Stimulated activated CD4-positive, alpha-beta T cell treated with anti-CD3 and anti-CD28 coated beads, Interleukin-15, amount 100 ng/mL, for 48 hours (primary cell): ENCODE data around the gene KRT33B.
"Not testable (repeated sequence)": the region's sequence is repeated elsewhere in the genome, so short reads cannot be mapped to it uniquely, and the experiment has no call there.

Experiments
- DNase-seq, 2 donors: peaks; one replicate each; pipeline ENCODE4 v3.0.0-alpha.2; 2020; ENCODE audit warnings: low read depth in 2 of 2

Gene KRT33B

GRCh38 chr17:41369713-41370112 lies at the start of gene KRT33B:
Gene KRT33B (minus strand): TSS chr17:41369813. CDS start chr17:41369750, 63 bp downstream.
- DNase-seq: no peak

- DNase-seq: no peak
Observed at GRCh38 chr17:41418116-41418860, 48.7 kb upstream of the KRT33B start.

- DNase-seq: no peak
Observed at GRCh38 chr17:41417576-41418015, 48.0 kb upstream of the KRT33B start.

DNA sequence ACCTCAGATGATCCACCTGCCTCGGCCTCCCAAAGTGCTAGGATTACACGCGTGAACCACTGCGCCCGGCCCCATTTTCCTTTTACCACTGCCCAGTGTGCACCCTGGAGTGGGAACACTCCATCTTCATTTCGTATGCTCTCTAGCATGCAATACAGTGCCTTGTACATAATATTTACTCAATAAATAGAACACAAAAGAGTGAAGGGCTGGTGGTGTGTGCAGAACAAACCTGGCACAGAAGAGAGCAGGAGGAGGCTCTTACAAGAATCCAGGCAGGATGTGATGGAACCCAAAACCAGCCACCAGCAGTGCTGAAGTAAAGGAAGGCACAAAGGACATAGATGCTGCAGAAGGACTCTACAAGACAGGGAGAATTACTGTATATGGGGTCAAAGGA lies 47.5 kb upstream of the KRT33B start:
- no peak for DNase-seq

DNA sequence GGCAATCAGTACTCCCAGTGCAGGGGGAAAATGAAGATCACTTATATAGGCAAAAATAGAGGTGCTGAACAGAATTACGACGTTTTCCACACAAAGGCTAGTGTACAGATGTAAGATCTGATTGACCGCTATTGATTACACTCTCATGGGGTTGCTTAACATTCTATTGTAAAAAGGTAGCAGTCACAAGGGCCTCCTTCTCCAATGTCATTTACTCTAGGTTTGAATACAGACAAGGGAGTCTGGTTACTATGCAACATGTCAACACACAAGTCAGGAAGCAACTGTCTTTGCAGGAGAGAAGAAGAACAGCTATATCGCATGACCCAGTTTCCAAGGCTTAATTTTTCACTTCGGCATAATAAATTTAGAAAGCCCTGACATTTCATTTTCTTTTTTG lies 46.9 kb upstream of the KRT33B start:
- no peak for DNase-seq

DNA sequence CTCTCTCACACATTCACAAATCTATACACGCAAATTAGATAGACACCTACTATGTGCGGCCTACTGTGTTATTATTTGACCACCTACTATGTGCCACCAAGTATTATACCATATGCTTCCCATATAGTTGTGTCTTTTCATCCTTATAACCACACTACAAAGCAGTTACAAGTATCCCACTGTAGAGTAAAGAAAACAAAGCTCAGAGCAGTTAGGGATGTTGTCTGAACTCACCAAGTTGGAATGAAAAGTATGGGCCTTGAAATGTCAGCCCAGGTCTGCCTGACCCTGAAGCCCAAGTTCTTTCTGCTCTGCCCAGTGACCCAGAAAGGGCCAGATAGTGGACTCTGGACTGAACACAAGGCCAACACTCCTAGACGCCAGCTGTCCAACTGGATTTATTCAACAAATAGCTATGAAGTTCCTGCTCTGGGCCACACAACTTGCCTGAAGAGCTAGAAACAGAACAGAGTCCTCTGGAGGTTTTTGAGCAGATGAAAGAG lies 46.3 kb upstream of the KRT33B start:
- no peak for DNase-seq

- DNase-seq: no peak
Observed at GRCh38 chr17:41415411-41415810, 45.8 kb upstream of the KRT33B start.

- DNase-seq: no peak
Observed at GRCh38 chr17:41413982-41414381, 44.4 kb upstream of the KRT33B start.

DNA sequence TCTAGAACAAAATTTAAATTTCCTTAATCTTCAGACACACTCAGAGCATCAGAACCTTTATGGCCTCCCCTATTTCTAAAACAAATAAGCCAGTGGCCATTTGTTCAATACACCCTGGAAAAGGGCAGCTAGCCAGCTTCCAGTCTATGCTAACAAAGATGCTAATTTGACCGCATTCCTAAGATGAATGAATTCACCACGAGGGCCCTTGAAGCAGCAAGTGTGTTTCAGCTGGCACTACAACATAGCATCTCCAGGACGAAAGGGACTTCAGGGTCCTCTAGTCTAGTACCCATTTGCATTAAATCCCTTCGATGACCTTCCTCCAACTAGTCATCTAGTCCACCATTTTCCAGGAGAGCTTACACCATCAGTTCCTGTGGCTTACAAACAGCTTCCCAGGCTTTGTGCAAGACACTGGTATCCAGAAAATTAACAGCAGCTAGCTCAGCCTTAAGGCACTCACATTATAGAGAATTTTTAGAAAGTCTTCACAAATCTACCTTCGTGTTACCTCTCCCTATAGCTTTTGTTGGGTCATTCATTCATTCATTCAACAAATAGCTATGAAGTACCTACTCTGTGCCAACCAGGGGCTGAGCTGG lies 43.8 kb upstream of the KRT33B start:
- no peak for DNase-seq

- DNase-seq: no peak
Observed at GRCh38 chr17:41411072-41411840, 41.6 kb upstream of the KRT33B start.

DNA sequence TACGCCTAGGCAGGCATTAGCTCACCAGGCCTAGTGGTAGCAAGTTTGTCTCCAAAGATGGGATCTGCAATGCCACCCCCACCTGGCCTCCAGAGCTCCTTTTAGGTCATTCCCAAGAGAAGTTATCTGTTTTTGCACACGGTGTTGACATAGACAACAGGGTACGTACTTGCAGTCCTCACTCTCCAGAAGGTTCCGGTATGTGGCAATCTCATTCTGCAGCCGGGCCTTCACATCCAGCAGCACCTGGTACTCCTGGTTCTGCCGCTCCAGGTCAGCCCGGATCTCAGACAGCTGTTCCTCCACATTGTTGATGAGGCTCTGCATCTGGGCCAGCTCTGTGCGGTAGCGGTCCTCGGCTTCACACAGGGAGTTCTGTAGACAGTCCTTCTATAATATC lies 37.6 kb upstream of the KRT33B start:
- DNase-seq: no peak

DNA sequence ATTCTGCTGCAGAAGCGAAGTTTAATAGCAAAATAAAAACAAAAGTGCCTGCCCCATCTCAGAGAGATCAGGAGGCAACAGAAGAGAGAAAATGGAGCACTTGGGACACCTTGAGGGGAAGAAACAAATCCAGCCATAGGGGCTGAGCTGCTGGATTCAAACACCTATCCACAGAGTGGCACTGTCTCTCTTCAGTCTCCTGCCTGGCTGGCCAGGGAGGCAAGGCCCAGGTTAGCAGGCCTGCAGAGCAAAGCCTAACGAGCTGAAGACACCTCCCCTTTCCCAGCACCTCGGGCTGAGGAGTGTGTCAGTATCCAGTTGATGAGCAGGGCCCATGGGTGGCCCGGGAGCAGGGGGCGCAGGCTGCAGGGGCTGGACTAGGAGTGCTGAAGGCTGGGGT lies 36.6 kb upstream of the KRT33B start:
- DNase-seq: no peak

GRCh38 chr17:41404024-41404671 lies 34.5 kb upstream of the KRT33B start:
- DNase-seq: peak; percentile 39 to 62

DNA sequence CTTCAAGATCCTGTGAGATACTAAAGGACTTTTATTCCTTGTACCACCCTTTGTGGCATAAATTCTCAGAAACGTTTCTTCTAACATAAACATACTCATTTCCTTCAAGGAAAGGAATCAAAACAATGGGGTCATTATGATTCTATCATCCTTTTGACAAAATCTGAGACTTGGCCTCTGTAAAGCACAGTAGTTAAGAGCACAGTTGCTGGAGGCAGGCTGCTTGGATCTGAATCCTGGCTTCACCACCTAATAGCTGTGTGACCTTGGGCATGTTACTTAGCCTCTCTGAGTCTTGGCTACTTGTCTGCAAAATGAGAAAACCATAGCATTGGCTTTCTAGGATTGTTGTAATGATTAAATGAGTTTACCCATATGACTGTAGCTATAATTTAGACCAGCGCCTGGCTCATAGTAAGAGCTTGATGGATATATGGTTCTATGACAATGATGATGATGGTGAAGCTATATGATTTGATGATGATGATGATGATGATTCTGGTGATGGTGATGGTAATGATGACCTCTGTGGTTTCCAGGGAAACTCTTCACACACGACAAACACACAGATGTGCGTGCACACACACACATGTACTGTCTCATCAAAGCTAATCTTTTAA lies 33.9 kb upstream of the KRT33B start:
- no peak for DNase-seq

- DNase-seq: no peak
Observed at GRCh38 chr17:41402161-41402560, 32.5 kb upstream of the KRT33B start.

GRCh38 chr17:41396996-41397660 lies 27.5 kb upstream of the KRT33B start, which contains the start of gene KRT31:
Gene KRT31 (minus strand): TSS chr17:41397608. CDS start chr17:41397539, 69 bp downstream.
- no peak for DNase-seq

DNA sequence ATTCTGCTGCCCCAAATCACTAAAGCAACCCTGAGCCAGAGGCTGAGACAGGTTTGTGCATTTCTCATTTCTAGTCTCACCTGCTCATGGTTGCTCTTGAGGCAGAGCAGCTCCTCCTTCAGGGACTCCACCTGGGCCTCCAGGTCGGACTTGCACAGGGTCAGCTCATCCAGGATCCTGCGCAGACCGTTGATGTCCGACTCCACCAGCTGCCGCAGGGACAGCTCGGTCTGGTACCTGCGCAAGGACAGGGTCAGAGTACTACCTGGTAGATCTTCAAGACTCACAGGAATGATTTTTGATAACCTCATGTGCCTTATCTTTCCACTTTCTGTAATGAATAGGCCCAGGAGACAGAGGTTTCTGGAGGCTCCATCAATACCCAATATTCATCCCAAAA lies 26.7 kb upstream of the KRT33B start:
- DNase-seq: no peak

- no peak for DNase-seq
Observed at GRCh38 chr17:41395611-41396010, 26.0 kb upstream of the KRT33B start.

DNA sequence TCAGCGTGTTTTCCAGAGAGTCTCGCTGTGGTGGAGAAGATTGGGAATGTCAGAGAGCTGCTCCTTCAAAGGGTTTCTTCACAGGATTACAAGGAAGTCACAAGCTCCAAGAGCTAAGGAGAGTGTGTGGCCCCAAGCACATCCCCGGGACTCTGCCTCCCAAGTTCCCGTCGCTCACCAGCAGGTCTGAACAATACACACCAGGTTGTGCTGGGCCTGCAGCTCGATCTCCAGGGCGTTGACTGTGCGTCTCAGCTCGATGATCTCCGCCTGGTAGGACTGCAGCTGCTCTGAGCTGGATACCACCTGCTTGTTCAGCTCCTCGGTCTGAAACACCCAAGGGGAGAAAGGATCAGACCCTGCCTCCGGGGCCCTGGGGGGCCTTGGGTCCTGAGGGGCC lies 25.4 kb upstream of the KRT33B start:
- not testable (repeated sequence) for DNase-seq

DNA sequence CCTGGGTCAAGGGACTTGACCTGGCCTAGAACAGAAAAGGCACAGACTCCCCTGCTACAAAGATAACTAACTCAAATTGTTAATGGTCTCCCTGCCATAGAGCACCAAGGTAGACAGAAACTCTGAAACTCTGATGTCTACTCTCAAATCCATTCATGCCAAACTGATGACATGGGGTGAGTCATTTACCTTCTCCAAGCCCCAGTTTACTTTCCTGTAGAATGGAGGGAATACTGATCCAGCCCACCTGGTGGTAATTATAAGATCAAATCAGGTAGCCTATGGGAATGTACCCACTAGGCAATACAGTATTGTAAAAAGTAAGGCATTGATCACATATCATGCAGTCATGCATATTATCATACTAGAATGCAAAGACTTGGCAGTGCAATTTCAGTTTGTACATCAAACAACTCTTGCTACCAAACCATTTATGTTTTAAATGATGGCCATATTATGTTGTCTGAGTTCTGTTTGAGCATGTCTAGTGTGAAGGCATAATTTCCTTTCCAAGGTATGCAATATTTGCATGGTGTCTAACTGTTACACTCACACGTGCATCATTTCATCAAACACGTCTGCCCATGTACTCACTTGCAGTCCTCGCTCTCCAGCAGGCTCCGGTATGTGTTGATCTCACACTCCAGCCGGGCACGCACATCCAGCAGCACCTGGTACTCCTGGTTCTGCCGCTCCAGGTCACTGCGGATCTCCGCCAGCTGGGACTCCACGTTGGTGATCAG lies 24.8 kb upstream of the KRT33B start:
- DNase-seq: no peak
